SK-N-SH (cell line): Measurements from ENCODE around the gene SIGLEC6.

ENCODE experiments used
- CTCF ChIP-seq: fragments of 200-600 bp; sonication (generic); IDR thresholded peaks from 2 replicates; pipeline ENCODE4 v1.6.1; 2017; ENCODE audit warnings: antibody characterized with exemption, mild to moderate bottlenecking, moderate library complexity
- EP300 ChIP-seq, 2 experiments: IDR thresholded peaks; 2 replicates each; pipeline versions ENCODE4 v1.4.0 to v1.6.1; 2012; ENCODE audit warnings: borderline replicate concordance in 1 of 2, low read depth in 1 of 2, low read length in 1 of 2
- MAX ChIP-seq: IDR thresholded peaks from 2 replicates; pipeline ENCODE4 v1.4.0; 2012; ENCODE audit warnings: low read depth
- REST ChIP-seq: IDR thresholded peaks from 2 replicates; pipeline ENCODE4 v1.6.1; 2012; ENCODE audit warnings: mild to moderate bottlenecking, low read depth, low read length, moderate library complexity

- no peak for TF ChIP-seq EP300 (IDR thresholded peaks at IDR 0.05; ENCODE audit: borderline replicate concordance in 1 of 2, low read depth in 1 of 2, low read length in 1 of 2)
- no peak for TF ChIP-seq REST
- no peak for TF ChIP-seq CTCF
- TF ChIP-seq MAX: no peak
Observed at GRCh38 chr19:51469629-51470028, 61.8 kb downstream of the SIGLEC6 start.
